ENCODE measurements around the gene JUND.

Gene JUND

GRCh38 chr19:18308051-18308947, 26.9 kb upstream of the JUND start:
- DNase-seq, result no peak

GRCh38 chr19:18307271-18307681, 25.9 kb upstream of the JUND start:
- no peak for DNase-seq

DNA sequence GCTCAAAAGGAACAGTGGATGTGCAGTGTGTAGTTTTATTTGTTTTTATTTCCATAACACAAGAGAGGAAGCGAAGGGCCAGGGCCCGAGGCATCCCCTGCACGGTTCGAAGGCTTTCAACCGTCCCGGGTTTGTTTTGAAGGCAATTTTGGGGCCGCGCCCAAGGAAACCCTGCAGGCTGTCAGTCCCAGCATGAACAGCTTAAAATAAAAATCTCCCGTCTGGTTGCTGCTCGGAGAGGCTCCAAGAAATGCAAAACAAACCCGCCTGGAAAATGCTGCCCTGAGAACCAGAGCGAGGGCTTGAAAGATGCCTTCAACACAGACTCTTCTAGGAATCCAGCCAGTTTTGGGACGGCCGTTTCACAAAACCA, 25.5 kb upstream of the JUND start:
- no peak for DNase-seq

DNA sequence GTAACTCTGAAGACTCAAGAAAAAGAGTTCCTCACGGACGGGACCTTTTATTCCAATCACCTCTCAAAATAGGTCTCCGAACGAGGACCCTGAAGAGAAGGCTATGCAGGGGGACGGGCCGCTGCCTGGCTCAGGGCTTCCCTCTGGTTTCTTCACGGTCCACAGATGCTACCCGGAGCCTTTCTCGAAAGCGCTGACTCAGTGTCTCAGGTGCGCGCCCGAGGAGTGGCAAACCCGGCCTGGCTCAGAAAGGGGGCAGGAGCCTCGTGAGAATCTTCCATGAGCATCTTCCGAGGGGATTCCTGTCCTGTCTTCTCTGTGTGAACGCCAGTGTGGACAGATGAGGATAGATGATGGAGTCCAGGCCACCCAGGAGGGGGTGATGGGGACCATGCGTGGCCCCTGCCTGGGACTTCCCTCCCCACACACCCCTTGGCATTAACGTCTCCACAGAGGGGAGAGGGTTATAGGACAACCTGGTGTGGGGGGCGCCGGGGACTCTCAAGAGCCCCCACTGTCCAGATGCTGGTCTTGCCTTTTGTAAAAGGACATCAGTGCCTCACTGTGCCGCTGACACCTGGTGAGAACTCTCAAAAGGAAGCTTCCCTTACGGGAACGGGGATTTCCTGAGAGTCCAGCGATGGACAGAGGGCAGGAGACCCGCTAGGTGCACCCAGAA, 24.9 kb upstream of the JUND start:
- no peak for DNase-seq

- DNase-seq, result no peak
Observed at GRCh38 chr19:18304458-18305310, 23.3 kb upstream of the JUND start.

GRCh38 chr19:18304208-18304457, 22.7 kb upstream of the JUND start:
- no peak for DNase-seq

DNA sequence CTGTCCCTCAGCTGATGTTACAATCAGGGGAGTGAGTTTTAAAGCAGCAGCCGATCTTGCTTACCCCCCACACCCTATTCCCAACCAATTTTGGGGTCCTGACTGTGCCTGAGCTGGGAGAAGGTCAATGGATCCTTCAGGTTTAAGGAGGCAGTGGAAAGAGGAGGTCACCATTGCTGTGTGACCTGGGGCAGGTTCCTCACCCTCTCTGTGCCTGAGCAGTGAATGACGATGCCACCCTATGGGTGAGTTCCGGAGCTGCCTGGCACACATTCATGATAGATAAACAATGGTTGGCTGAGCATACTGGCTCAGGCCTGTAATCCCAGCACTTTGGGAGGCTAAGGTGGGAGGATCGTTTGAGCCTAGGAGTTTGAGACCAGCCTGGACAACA, 20.3 kb upstream of the JUND start:
- DNase-seq, result no peak

- DNase-seq, result no peak
Observed at GRCh38 chr19:18300930-18301717, 19.7 kb upstream of the JUND start.

- no peak for DNase-seq
Observed at GRCh38 chr19:18299654-18300053, 18.2 kb upstream of the JUND start.

GRCh38 chr19:18298601-18299000, 17.2 kb upstream of the JUND start:
- DNase-seq, result no peak

DNA sequence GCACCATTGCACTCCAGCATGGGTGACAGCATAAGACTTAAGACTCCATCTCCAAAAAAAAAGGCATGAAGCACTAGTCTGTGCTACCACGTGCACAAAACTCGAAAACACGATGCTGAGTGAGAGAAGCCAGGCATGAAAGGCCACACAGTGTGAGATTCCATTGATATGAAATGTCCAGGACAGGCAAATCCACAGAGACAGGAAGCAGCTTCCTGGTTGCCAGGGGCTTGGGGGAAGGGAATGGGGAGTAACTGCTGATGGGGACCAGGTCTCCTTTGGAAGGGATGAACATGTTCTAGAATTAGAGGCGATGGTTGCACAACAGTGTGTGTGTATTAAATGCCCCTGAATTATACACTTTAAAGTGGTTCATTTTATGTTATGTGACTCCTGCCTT, 15.9 kb upstream of the JUND start:
- DNase-seq, result no peak

DNA sequence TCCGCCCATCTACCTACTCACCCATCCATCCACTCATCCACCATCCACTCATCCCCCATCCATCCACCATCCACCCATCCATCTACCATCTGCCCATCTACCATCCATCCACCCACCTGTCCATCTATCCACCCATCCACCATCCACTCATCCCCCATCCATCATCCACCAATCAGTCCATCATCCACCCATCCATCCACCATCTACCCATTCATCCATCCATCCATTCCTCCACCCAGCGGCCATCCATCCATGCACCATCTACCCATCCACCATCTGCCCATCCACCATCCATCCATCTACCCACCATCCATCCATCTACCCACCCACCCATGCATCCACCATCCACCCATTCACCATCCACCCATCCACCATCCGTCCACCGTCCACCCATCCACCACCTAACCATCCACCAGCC, 13.6 kb upstream of the JUND start:
- no peak for DNase-seq

DNA sequence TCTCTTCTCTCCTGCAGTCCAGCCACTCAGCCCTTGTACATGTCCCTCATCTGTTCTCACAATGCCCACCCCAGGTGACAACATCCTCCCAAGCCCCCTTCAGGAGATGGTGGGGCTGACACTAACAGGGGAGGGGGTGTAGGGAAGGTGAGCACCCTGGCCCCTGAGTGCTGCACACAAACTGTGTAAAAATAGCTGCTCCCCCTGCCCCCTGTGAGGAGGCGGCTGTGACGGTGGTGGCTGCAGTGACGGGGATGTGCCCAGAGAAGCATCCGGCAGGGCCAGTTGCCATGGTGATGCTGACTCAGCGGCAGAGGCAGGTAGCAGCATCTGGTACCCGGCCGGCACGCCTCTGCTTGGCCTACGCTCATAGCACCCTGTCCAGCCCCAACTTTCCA, 13.0 kb upstream of the JUND start:
- no peak for DNase-seq

DNA sequence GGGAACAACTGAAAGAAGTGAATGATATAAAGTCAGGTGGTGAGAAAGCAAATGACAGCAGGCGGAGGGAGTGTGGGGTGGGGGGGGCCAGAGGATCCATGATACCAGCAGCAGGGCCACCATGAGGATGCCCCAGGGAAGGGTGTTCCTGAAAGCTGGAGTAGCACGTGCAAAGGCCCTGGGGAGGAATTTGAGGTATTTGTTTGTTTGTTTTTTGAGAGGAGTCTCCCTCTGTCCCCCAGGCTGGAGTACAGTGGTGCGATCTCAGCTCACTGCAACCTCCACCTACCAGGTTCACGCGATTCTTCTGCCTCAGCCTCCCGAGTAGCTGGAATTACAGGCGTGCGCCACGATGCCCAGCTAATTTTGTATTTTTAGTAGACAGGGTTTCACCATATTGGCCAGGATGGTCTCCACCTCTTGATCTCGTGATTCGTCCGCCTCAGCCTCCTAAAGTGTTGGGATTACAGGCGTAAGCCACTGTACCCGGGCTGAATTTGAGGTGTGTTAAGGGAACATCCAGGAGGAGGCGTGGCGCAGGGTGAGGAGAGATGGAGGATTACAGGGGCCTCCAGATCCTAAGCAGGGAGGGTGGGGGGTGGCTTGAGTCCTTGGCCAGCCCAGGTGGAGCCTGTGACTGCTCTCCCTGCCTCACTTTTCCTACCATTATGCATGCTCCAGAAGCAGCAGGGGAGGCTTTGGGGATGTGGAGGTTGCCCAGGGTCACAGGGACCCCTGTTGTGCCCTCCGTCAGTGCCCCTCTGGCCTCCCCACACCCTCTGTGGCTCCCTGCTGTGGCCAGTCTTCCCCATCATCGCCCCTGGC, 12.4 kb upstream of the JUND start:
- no peak for DNase-seq

DNA sequence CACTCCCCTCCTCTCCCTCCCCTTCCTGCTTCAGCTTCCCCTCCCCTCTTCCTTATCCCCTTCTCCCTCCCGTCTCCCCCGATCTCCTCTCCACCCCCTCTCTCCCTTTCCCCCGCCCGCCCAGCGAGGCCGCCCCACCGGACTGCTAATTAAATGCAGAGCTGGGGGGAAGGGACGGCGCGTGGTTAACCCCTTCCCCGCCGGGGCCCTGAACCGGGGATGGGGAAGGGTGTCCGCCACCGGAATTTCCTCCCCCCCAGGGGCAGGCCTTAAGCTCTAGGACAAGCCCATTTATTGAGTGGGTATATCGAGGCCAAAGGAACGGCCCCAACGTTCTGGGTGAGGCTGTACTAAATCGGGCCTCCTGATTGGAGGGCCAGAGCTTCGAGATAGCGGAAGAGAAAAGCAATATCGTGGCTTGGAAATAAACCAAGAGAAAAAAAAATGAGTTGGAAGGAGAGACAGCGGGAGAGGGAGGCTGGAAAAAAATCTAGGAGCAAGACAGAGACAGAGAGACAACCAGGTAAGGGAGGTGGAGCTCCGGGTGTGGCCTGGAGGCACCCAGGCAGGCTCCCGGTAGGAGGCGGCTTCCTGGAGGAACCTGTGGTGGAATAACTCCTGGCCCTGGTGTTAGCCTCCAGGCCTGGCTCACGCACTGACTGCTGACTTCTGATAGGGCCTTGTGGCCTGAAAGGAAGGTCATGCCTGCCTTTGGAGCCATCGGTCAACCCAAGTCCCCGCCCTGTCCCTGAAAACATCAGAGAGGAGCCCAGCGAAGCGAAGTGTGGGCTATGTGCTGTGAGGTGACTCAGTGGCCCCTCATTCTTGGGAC, 11.6 kb upstream of the JUND start:
- DNase-seq, result no peak

GRCh38 chr19:18292462-18292809, 11.0 kb upstream of the JUND start:
- DNase-seq, result no peak

- DNase-seq, result peak; percentile 29
Observed at GRCh38 chr19:18291590-18292461, 10.4 kb upstream of the JUND start.

- DNase-seq, result no peak
Observed at GRCh38 chr19:18291019-18291524, 9.7 kb upstream of the JUND start.

- DNase-seq, result no peak
Observed at GRCh38 chr19:18290302-18291018, 9.0 kb upstream of the JUND start.

Measured in NCI-H1092 (cell line).